IMR-90 (cell line): ENCODE data around the gene STX18. TPM values are rescaled to one million over a fixed set of nuclear protein-coding genes. Genes with fewer than 3 reads are reported as not detected.

Experiments used
- ATAC-seq: fragments of 200-7000 bp; cut with Tn5 transposase; 2 replicates; pipeline ENCODE4 v1.9.1; 2020; ENCODE audit warnings: low read depth, mild to moderate bottlenecking, moderate library complexity
- BruUV-seq: library from RNA; stranded (reverse); fragments of 400-500 nt; replicated peaks from 2 replicates; lab custom pipeline; 2021; lab: Mats Ljungman, UMichigan
- CTCF ChIA-PET: fragments of 300-600 bp; formaldehyde crosslinking; extraction: SDS; loops from one replicate; lab custom pipeline; 2021; ENCODE audit warnings: antibody characterized with exemption; lab: Yijun Ruan, JAX
- POLR2A ChIA-PET: fragments of 300-600 bp; sonication (Branson Sonifier 250); formaldehyde crosslinking; loops from one replicate; lab custom pipeline; 2022; ENCODE audit warnings: antibody characterized with exemption; ENCODE audit not compliant: unreplicated experiment; lab: Charles Lee
- DNase-seq: peaks from one replicate; pipeline ENCODE4 v3.0.0; 2013
- H2AFZ ChIP-seq: replicated peaks from 2 replicates; pipeline ENCODE3; 2013; ENCODE audit warnings: low read length, mild to moderate bottlenecking; ENCODE audit not compliant: poor library complexity
- H2AK5ac ChIP-seq: 2 replicates; pipeline ENCODE4 v1.6.1; 2013; ENCODE audit warnings: low read depth, low read length, inconsistent platforms
- H2AK9ac ChIP-seq: replicated peaks from 2 replicates; pipeline ENCODE3; 2013; ENCODE audit warnings: mild to moderate bottlenecking, low read depth, low read length, moderate library complexity; ENCODE audit not compliant: poor library complexity
- H2BK120ac ChIP-seq: 2 replicates; pipeline ENCODE4 v1.6.1; 2013; ENCODE audit warnings: low read depth, low read length, inconsistent platforms
- H2BK15ac ChIP-seq: 3 replicates; pipeline ENCODE4 v1.6.1; 2013; ENCODE audit warnings: low read depth, low read length, inconsistent platforms
- H2BK20ac ChIP-seq: 2 replicates; pipeline ENCODE4 v1.6.1; 2013; ENCODE audit warnings: low read depth, mild to moderate bottlenecking, inconsistent platforms, low read length, moderate library complexity
- H2BK5ac ChIP-seq: 2 replicates; pipeline ENCODE4 v1.6.1; 2013; ENCODE audit warnings: mild to moderate bottlenecking, low read depth, low read length, inconsistent platforms; ENCODE audit not compliant: poor library complexity, severe bottlenecking
- H3K14ac ChIP-seq: replicated peaks from 2 replicates; pipeline ENCODE4 v1.6.1; 2013; ENCODE audit warnings: low read depth, low read length, inconsistent platforms
- H3K18ac ChIP-seq: 2 replicates; pipeline ENCODE4 v1.6.1; 2013; ENCODE audit warnings: low read depth, low read length, control low read depth
- H3K23ac ChIP-seq: 2 replicates; pipeline ENCODE4 v1.6.1; 2013; ENCODE audit warnings: low read depth, low read length, inconsistent platforms
- H3K27ac ChIP-seq: 2 replicates; pipeline ENCODE4 v1.5.1; 2013; ENCODE audit warnings: mild to moderate bottlenecking, control low read depth, low read length; ENCODE audit not compliant: insufficient read depth
- H3K27me3 ChIP-seq: 2 replicates; pipeline ENCODE4 v1.6.1; 2013; ENCODE audit warnings: low read length; ENCODE audit not compliant: control insufficient read depth, insufficient read depth
- H3K36me3 ChIP-seq: 2 replicates; pipeline ENCODE4 v1.6.1; 2013; ENCODE audit warnings: low read length, mixed read lengths; ENCODE audit not compliant: control insufficient read depth, insufficient read depth
- H3K4ac ChIP-seq: 2 replicates; pipeline ENCODE4 v1.6.1; 2013; ENCODE audit warnings: low read depth, low read length, inconsistent platforms
- H3K4me1 ChIP-seq: 2 replicates; pipeline ENCODE4 v1.6.1; 2013; ENCODE audit warnings: low read length, mixed read lengths; ENCODE audit not compliant: control insufficient read depth, insufficient read depth
- H3K4me2 ChIP-seq: 2 replicates; pipeline ENCODE4 v1.6.1; 2013; ENCODE audit warnings: low read depth, mild to moderate bottlenecking, control low read depth, low read length, moderate library complexity
- H3K4me3 ChIP-seq: 2 replicates; pipeline ENCODE4 v1.5.1; 2013; ENCODE audit warnings: low read depth, mild to moderate bottlenecking, control low read depth, low read length, moderate library complexity; ENCODE audit not compliant: insufficient read depth
- H3K56ac ChIP-seq: 2 replicates; pipeline ENCODE4 v1.6.1; 2013; ENCODE audit warnings: low read length, inconsistent platforms; ENCODE audit not compliant: insufficient read depth; ENCODE audit errors: extremely low read depth
- H3K79me1 ChIP-seq, 2 experiments: 2 replicates each; pipeline ENCODE4 v1.6.1; 2013; ENCODE audit warnings: low read length in 2 of 2, inconsistent platforms in 1 of 2, low read depth in 1 of 2
- H3K9ac ChIP-seq: 2 replicates; pipeline ENCODE4 v1.6.1; 2013; ENCODE audit warnings: low read depth, low read length, control low read depth
- H3K9me1 ChIP-seq: 2 replicates; pipeline ENCODE4 v1.6.1; 2013; ENCODE audit warnings: low read length, inconsistent platforms; ENCODE audit not compliant: insufficient read depth
- H3K9me3 ChIP-seq: 2 replicates; pipeline ENCODE4 v1.6.1; 2013; ENCODE audit warnings: low read length; ENCODE audit not compliant: control insufficient read depth, insufficient read depth
- H4K20me1 ChIP-seq: 2 replicates; pipeline ENCODE4 v1.6.1; 2013; ENCODE audit warnings: low read length, inconsistent platforms; ENCODE audit not compliant: insufficient read depth
- H4K5ac ChIP-seq: 2 replicates; pipeline ENCODE4 v1.6.1; 2013; ENCODE audit warnings: mild to moderate bottlenecking, low read depth, low read length, control low read depth
- H4K8ac ChIP-seq, 2 experiments: 2 replicates each; pipeline ENCODE4 v1.6.1; 2013; ENCODE audit warnings: low read depth in 2 of 2, low read length in 2 of 2, control low read depth in 1 of 2, inconsistent platforms in 1 of 2
- H4K91ac ChIP-seq: 2 replicates; pipeline ENCODE4 v1.6.1; 2013; ENCODE audit warnings: low read depth, low read length, inconsistent platforms; ENCODE audit not compliant: insufficient read depth
- FOS ChIP-seq: fragments of 150-350 bp; IDR thresholded peaks from 2 replicates; pipeline ENCODE4 v1.6.1; 2016; ENCODE audit warnings: low read depth, low read length
- POLR2A ChIP-seq: IDR thresholded peaks from 2 replicates; pipeline ENCODE4 v1.6.1; 2012; ENCODE audit warnings: mild to moderate bottlenecking, low read depth, low read length
- RAD21 ChIP-seq: IDR thresholded peaks from 2 replicates; pipeline ENCODE4 v1.6.1; 2012; ENCODE audit warnings: low read length, improper control_type of control experiment
- RCOR1 ChIP-seq: IDR thresholded peaks from 2 replicates; pipeline ENCODE4 v1.6.1; 2012; ENCODE audit warnings: mild to moderate bottlenecking, low read length, improper control_type of control experiment; ENCODE audit not compliant: insufficient replicate concordance
- RFX5 ChIP-seq: IDR thresholded peaks from 2 replicates; pipeline ENCODE4 v1.8.0; 2012; ENCODE audit warnings: low read depth, mild to moderate bottlenecking, low read length, moderate library complexity
- SMC3 ChIP-seq: fragments of 150-350 bp; IDR thresholded peaks from 2 replicates; pipeline ENCODE4 v1.6.1; 2016; ENCODE audit warnings: low read depth, mild to moderate bottlenecking, antibody characterized with exemption, low read length, moderate library complexity
- WGBS, 2 experiments: methylation state at CpG; one replicate each; pipeline versions ENCODE4 v1.1.5 to v1.1.7; 2013; ENCODE audit warnings: missing lambda C conversion rate in 2 of 2; ENCODE audit not compliant: insufficient read length in 1 of 2; ENCODE audit errors: extremely low coverage in 2 of 2; 5-methylcytosine and 5-hydroxymethylcytosine counted together
- dilution Hi-C: fragments of 300-500 bp; cut with HindIII; formaldehyde crosslinking; loops from one replicate; pipeline ENCODE4 v1.14.3; 2018; ENCODE audit warnings: low sequenced_read_pairs; ENCODE audit not compliant: unreplicated experiment
- in situ Hi-C: fragments of 300-500 bp; cut with MboI; formaldehyde crosslinking; loops from 3 replicates; pipeline ENCODE4 v1.14.3; 2019; ENCODE audit warnings: low sequenced_read_pairs, inconsistent platforms, mixed read lengths
- intact Hi-C: fragments of 100-400 bp; cut with micrococcal nuclease; formaldehyde crosslinking; loops from 2 replicates; pipeline ENCODE4 v1.10.0; 2022
- polyA plus RNA-seq, 3 experiments: library from polyadenylated mRNA; depleted of rRNA; stranded (reverse); fragments of >200 nt; gene quantifications; 2 replicates each; pipeline ENCODE4 v1.2.3, GENCODE V29; 2012; ENCODE audit warnings: low replicate concordance in 1 of 3
- total RNA-seq: library from RNA; depleted of rRNA; stranded (reverse); fragments of >200 nt; gene quantifications from 2 replicates; pipeline ENCODE4 v1.2.3, GENCODE V29; 2012

The STX18 gene
- total and polyA plus RNA-seq, 2 of the 4 experiments (the other 2 are of a cell fraction): 20.1 to 23.4 TPM

DNA sequence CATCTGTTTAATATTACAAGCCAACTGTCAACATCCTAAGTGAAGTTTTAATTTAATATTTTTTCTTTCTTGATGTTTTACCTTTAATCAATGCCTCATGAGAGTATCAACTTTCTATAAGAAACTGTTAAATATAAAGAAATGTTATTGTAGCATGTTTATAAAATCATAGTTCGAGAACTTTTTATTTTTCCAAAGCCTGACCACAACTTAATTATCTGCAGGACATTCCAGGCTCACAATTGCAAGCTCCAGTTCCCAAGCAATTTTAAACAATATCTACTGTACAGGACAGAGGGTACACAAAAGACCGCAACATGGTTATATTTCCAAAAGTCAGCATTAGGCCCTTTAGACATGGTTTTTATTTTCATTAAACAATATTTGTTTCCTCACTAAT lies 20.1 kb downstream of the STX18 start:
- no peaks in the 10 kb centered on the region; the same call in 1 of the 2 replicates for H3K9me1 ChIP-seq
- POLR2A ChIA-PET: no interaction called here
- H3K4me3 ChIP-seq: no peak overlapping the region
- H4K20me1 ChIP-seq: peaks cover 22% of the 10 kb centered on the region; the same call in 1 of the 2 replicates
- H4K8ac ChIP-seq: no peak overlapping the region
- H3K27me3 ChIP-seq: no peaks in the 10 kb centered on the region
- no peak for TF ChIP-seq RFX5
- TF ChIP-seq SMC3: no peak
- TF ChIP-seq RCOR1: no peak
- TF ChIP-seq FOS: no peak
- no peak for TF ChIP-seq RAD21
- no peak for TF ChIP-seq POLR2A
- H3K14ac ChIP-seq: no peak overlapping the region
- H3K4me1 ChIP-seq: no peaks in the 10 kb centered on the region
- H2BK5ac ChIP-seq: no peak overlapping the region
- peaks cover 19 to 47% of the 10 kb centered on the region in 2 experiments for H3K79me1 ChIP-seq
- H2AFZ ChIP-seq: no peak overlapping the region
- H3K9me3 ChIP-seq: no peaks in the 10 kb centered on the region
- intact Hi-C loops (no loop called here), dilution Hi-C loops (no loop called here), in situ Hi-C loops (no loop called here)
- no peak overlapping the region for H3K18ac ChIP-seq
- peaks cover 3% of the 10 kb centered on the region; the same call in 1 of the 2 replicates for H3K36me3 ChIP-seq
- no peak overlapping the region for H3K56ac ChIP-seq
- H3K4me2 ChIP-seq: no peak overlapping the region
- no peak overlapping the region for H3K9ac ChIP-seq
- BruUV-seq: no TSS peak
- H2AK9ac ChIP-seq: no peak overlapping the region
- H2AK5ac ChIP-seq: no peak overlapping the region
- H2BK15ac ChIP-seq: no peak overlapping the region
- WGBS, 2 experiments: 100% methylated on average over 1 of the region's 2 CpGs; no CpG with 5 or more reads in 1 of the 2 experiments
- no peak overlapping the region for H4K5ac ChIP-seq
- ATAC-seq (no peak), DNase-seq (no peak)
- CTCF ChIA-PET: no interaction called here
- no peak overlapping the region for H3K27ac ChIP-seq
- no peak overlapping the region for H2BK20ac ChIP-seq
- no peak overlapping the region for H3K23ac ChIP-seq
- no peak overlapping the region for H4K91ac ChIP-seq
- H2BK120ac ChIP-seq: no peak overlapping the region
- no peak overlapping the region for H3K4ac ChIP-seq
